ENCODE results near the gene SNTG2.

GRCh38 chr2:1233281-1233680 lies 282.6 kb downstream of the SNTG2 start:
- TF ChIP-seq ZNF10 (CRISPR knock-in tag; IDR thresholded peaks at IDR 0.05; ENCODE audit: borderline replicate concordance, low read depth): no peak
- TF ChIP-seq, protein P1, sequence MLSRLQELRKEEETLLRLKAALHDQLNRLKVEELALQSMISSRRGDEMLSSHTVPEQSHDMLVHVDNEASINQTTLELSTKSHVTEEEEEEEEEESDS (CRISPR knock-in tag; IDR thresholded peaks at IDR 0.05; ENCODE audit: borderline replicate concordance): no peak
